GM12891 (cell line): ENCODE measurements around the gene ASMTL.

Experiments
- PAX5 ChIP-seq: IDR thresholded peaks from 2 replicates; pipeline ENCODE4 v1.6.1; 2011; ENCODE audit warnings: low read length, moderate library complexity, mild to moderate bottlenecking; ENCODE audit not compliant: insufficient read depth, severe bottlenecking
- POLR2A ChIP-seq: IDR thresholded peaks from 2 replicates; pipeline ENCODE4 v1.6.1; 2011; ENCODE audit warnings: low read depth, low read length, control low read depth
- POLR2AphosphoS5 ChIP-seq: IDR thresholded peaks from 2 replicates; pipeline ENCODE4 v1.6.1; 2011; ENCODE audit warnings: low read depth, low read length, control low read depth
- POU2F2 ChIP-seq: IDR thresholded peaks from 2 replicates; pipeline ENCODE4 v1.6.1; 2011; ENCODE audit warnings: low read depth, mild to moderate bottlenecking, control low read depth, low read length, moderate library complexity
- SPI1 ChIP-seq: IDR thresholded peaks from 2 replicates; pipeline ENCODE4 v1.6.1; 2011; ENCODE audit warnings: low read depth, low read length, control low read depth
- TAF1 ChIP-seq: IDR thresholded peaks from 2 replicates; pipeline ENCODE4 v1.6.1; 2011; ENCODE audit warnings: low read depth, low read length, control low read depth

DNA sequence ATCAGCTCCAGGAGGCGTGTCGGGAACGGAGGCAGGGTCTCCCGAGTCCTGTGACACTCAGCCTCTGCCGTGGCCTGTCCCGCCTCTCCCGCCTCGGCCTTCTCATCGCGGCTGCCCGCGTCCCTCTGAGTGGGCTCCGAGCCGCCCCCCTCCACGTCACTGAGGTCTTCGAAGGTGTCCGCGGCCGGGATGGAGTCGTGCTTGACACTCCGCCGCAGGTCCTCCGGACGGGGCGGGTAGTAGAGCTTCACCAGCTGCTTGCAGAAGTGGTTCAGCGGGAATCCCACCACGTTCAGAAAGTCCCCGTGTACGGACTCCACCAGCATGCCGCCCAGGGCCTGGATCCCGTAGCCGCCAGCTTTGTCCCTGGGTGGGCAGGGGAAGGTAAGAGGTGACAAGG, 25.0 kb downstream of the ASMTL start:
- TF ChIP-seq TAF1 (no peak), POLR2AphosphoS5 (no peak), POLR2A (no peak), SPI1 (no peak), POU2F2 (no peak), PAX5 (no peak)
